ENCODE measurements around the gene L3HYPDH.

Gene L3HYPDH

GRCh38 chr14:59424341-59425071 lies 59.7 kb downstream of the L3HYPDH start:
- DNase-seq, result no peak

All from CD4-positive, alpha-beta T cell treated with Interleukin-1 beta for 1 hour (primary cell).